AG09309 (cell line): ENCODE data around the gene TCAIM.

ENCODE experiments used
- DNase-seq: peaks from one replicate; pipeline ENCODE4 v3.0.0-alpha.2; 2010; ENCODE audit warnings: low read depth
- H3K4me3 ChIP-seq: 2 replicates; pipeline ENCODE4 v1.5.1; 2011; ENCODE audit warnings: mild to moderate bottlenecking, low read depth, low read length, moderate library complexity; ENCODE audit not compliant: control insufficient read depth
- CTCF ChIP-seq: IDR thresholded peaks from 2 replicates; pipeline ENCODE4 v1.5.1; 2011; ENCODE audit warnings: mild to moderate bottlenecking, low read depth, low read length, inconsistent platforms; ENCODE audit not compliant: insufficient read depth, control insufficient read depth; ENCODE audit errors: missing control alignments

The TCAIM gene

DNA sequence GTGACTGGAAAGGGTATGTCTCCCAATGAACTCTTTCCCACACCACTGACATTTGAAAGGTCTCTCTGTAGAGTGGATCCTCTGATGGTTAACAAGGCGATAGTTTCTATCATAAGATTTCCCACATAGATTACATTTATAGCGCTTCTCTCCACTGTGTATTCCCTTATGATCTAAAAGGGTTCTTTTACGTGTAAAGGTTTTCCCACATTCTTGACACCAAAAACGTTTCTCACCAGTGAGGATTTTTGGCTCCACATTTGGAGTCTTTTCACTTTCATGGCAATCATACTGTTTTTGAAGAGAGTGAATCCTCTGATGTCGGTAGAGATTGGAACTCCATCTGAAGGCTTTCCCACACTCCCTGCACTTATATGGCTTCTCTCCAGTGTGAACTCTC, 108.4 kb downstream of the TCAIM start:
- no peak overlapping the region for H3K4me3 ChIP-seq
- no peak for DNase-seq
- no peak for TF ChIP-seq CTCF

GRCh38 chr3:44451441-44451840, 112.9 kb downstream of the TCAIM start:
- no peak overlapping the region for H3K4me3 ChIP-seq
- no peak for DNase-seq
- no peak for TF ChIP-seq CTCF

GRCh38 chr3:44454258-44454657, 115.7 kb downstream of the TCAIM start:
- no peak for TF ChIP-seq CTCF
- H3K4me3 ChIP-seq = no peak overlapping the region
- no peak for DNase-seq

GRCh38 chr3:44455318-44455717, 116.8 kb downstream of the TCAIM start:
- no peak for DNase-seq
- TF ChIP-seq CTCF = no peak
- H3K4me3 ChIP-seq = no peak overlapping the region
